Coronary artery (tissue), 2 donors: ENCODE data around the gene ADGRE2.
"Not testable (repeated sequence)": the region's sequence is repeated elsewhere in the genome, so short reads cannot be mapped to it uniquely, and the experiment has no call there.

ENCODE experiments used
- DNase-seq: peaks from one replicate; pipeline ENCODE4 v3.0.0-alpha.2; 2017; ENCODE audit warnings: low spot score
- H3K27ac ChIP-seq, 2 donors: fragments of 200-600 bp; sonication (generic); one replicate each; pipeline ENCODE4 v1.5.1; 2016 to 2019
- H3K4me3 ChIP-seq: fragments of 200-600 bp; sonication (generic); 2 replicates; pipeline ENCODE4 v1.5.1; 2016; ENCODE audit warnings: mild to moderate bottlenecking, moderate library complexity
- CTCF ChIP-seq: fragments of 200-600 bp; sonication (generic); IDR thresholded peaks from one replicate; pipeline ENCODE4 v1.5.1; 2019; ENCODE audit warnings: antibody characterized with exemption

Gene ADGRE2

DNA sequence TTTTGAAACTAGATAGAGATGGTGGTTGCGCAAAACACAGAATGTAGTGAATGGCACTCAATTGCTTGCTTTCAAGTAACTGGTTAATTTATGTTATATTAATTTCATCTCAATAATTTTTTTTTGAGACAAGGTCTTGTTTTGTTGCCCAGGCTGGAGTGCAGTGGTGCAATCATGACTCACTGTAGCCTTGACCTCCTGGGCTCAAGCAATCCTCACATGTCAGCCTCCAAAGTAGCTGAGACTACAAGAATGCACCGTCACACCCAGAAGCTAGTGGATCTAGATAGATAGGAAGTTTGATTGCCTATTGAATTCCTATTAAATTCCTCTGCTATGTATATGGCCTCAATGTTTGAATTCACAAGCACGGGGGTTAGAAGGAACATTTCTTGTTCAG lies 26.4 kb upstream of the ADGRE2 start:
- DNase-seq, result no peak
- Histone ChIP-seq H3K27ac (no peak overlapping the region), H3K4me3 (no peak overlapping the region)
- TF ChIP-seq CTCF, result no peak

GRCh38 chr19:14798760-14799159 lies 20.4 kb upstream of the ADGRE2 start:
- no peak for DNase-seq
- Histone ChIP-seq H3K4me3 (no peak overlapping the region), H3K27ac (no peak overlapping the region)
- TF ChIP-seq CTCF, result no peak

GRCh38 chr19:14796021-14796420 lies 17.7 kb upstream of the ADGRE2 start:
- Histone ChIP-seq H3K4me3 (no peak overlapping the region), H3K27ac (no peak overlapping the region)
- no peak for TF ChIP-seq CTCF
- no peak for DNase-seq

GRCh38 chr19:14795078-14795721 lies 16.8 kb upstream of the ADGRE2 start:
- Histone ChIP-seq H3K27ac (no peak overlapping the region), H3K4me3 (no peak overlapping the region)
- no peak for DNase-seq
- no peak for TF ChIP-seq CTCF

DNA sequence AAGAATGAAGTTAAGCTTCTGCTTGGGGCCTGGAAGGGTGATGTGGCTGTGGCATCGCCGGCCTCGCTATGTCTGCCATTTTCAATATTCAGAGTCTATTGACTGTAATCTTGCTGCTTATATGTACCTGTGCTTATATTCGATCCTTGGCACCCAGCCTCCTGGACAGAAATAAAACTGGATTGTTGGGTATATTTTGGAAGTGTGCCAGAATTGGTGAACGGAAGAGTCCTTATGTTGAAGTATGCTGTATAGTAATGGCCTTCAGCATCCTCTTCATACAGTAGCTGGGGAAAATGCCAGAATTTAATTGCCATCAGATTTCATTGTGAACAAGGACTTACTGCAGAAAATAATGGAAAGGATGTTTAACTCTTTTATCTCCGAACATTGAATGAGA lies 13.9 kb upstream of the ADGRE2 start:
- DNase-seq, H3K4me3 ChIP-seq, H3K27ac ChIP-seq: not testable (repeated sequence)

- TF ChIP-seq CTCF, result no peak
- Histone ChIP-seq H3K4me3 (no peak overlapping the region), H3K27ac (no peak overlapping the region)
- DNase-seq, result no peak
These were observed 8.1 kb upstream of the ADGRE2 start for GRCh38 chr19:14786421-14786851.

GRCh38 chr19:14785102-14785793 lies 6.9 kb upstream of the ADGRE2 start:
- not testable (repeated sequence) for H3K4me3 ChIP-seq, DNase-seq
- peak overlapping the region in 1 of 2 donors; percentile 32 for H3K27ac ChIP-seq

DNA sequence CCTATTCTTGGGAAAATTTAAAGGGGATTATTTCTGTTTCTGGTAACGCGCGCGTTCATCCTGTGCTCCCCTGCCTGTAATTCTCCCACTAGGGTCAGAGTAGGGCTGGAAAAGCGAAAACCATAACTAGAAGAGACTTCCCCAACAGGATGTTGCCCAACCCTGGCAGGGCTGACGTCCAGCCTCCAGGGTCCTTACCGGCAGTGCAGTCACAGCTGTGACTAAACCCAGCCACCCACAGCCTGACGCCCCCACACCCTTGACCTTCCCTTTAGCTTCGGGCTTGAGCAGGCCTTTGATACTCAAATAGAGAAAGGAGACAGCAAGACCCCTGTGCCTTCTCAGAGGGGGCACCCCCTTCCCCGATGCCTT lies 6.4 kb upstream of the ADGRE2 start:
- not testable (repeated sequence) for H3K4me3 ChIP-seq, DNase-seq
- peak overlapping the region in 1 of 2 donors; percentile 32 for H3K27ac ChIP-seq

- not testable (repeated sequence) for H3K27ac ChIP-seq, H3K4me3 ChIP-seq, DNase-seq
These were observed 5.1 kb upstream of the ADGRE2 start for GRCh38 chr19:14783410-14783998.
